Stimulated activated CD4-positive, alpha-beta T cell treated with anti-CD3 and anti-CD28 coated beads, Interleukin-15, amount 100 ng/mL, for 24 hours (primary cell): ENCODE results near the gene PCSK9.
"Not testable (repeated sequence)": the region's sequence is repeated elsewhere in the genome, so short reads cannot be mapped to it uniquely, and the experiment has no call there.

Experiments
- DNase-seq: peaks from one replicate; pipeline ENCODE4 v3.0.0-alpha.2; 2020

PCSK9 gene

GRCh38 chr1:55081905-55082296 lies 42.6 kb downstream of the PCSK9 start:
- DNase-seq, result no peak

- no peak for DNase-seq
Observed at GRCh38 chr1:55084257-55084656, 44.9 kb downstream of the PCSK9 start.

GRCh38 chr1:55087439-55087838 lies 48.1 kb downstream of the PCSK9 start:
- DNase-seq, result no peak

GRCh38 chr1:55088413-55088812 lies 49.1 kb downstream of the PCSK9 start:
- DNase-seq, result no peak

- no peak for DNase-seq
Observed at GRCh38 chr1:55089683-55090082, 50.3 kb downstream of the PCSK9 start.

GRCh38 chr1:55092475-55092874 lies 53.1 kb downstream of the PCSK9 start:
- DNase-seq, result no peak

- no peak for DNase-seq
Observed at GRCh38 chr1:55095095-55095494, 55.7 kb downstream of the PCSK9 start.

- no peak for DNase-seq
Observed at GRCh38 chr1:55103891-55104290, 64.5 kb downstream of the PCSK9 start.

GRCh38 chr1:55107101-55107500 lies 67.8 kb downstream of the PCSK9 start:
- DNase-seq, result no peak

GRCh38 chr1:55109005-55109404 lies 69.7 kb downstream of the PCSK9 start:
- not testable (repeated sequence) for DNase-seq
